BLaER1 treated with 17β-estradiol and CSF1 and Interleukin-3, amounts not matched to agents 10 nM and 100 nM (cell line): ENCODE data around the gene AKAP12.
A peak's percentile ranks its signal among the peaks of the same experiment; 100 is the strongest.

ENCODE experiments used
- H3K27ac ChIP-seq, 11 experiments: shearing (Covaris generic); formaldehyde crosslinking; 2 replicates each; pipeline ENCODE4 v1.8.1; 2022
- H3K27me3 ChIP-seq, 11 experiments: shearing (Covaris generic); formaldehyde crosslinking; 2 replicates each; pipeline ENCODE4 v1.8.1; 2022
- H3K36me3 ChIP-seq, 11 experiments: shearing (Covaris generic); formaldehyde crosslinking; 2 replicates each; pipeline ENCODE4 v1.8.1; 2022
- H3K4me1 ChIP-seq, 10 experiments: shearing (Covaris generic); formaldehyde crosslinking; 2 replicates each; pipeline ENCODE4 v1.8.1; 2022
- H3K4me2 ChIP-seq, 11 experiments: shearing (Covaris generic); formaldehyde crosslinking; 2 replicates each; pipeline ENCODE4 v1.8.1; 2022
- H3K4me3 ChIP-seq, 10 experiments: shearing (Covaris generic); formaldehyde crosslinking; 2 replicates each; pipeline ENCODE4 v1.8.1; 2022
- H3K9ac ChIP-seq, 11 experiments: shearing (Covaris generic); formaldehyde crosslinking; 2 replicates each; pipeline ENCODE4 v1.8.1; 2022
- H3K9me3 ChIP-seq, 11 experiments: shearing (Covaris generic); formaldehyde crosslinking; replicated peaks in 1 of 11; 2 replicates each; pipeline ENCODE4 v1.8.1; 2022
- H4K20me1 ChIP-seq, 11 experiments: shearing (Covaris generic); formaldehyde crosslinking; 2 replicates each; pipeline ENCODE4 v1.8.1; 2022
- Cebpa-rat ChIP-seq, 11 experiments: shearing (Covaris generic); IDR thresholded peaks; 2 replicates each; pipeline ENCODE4 v1.8.1; 2022

AKAP12 gene

DNA sequence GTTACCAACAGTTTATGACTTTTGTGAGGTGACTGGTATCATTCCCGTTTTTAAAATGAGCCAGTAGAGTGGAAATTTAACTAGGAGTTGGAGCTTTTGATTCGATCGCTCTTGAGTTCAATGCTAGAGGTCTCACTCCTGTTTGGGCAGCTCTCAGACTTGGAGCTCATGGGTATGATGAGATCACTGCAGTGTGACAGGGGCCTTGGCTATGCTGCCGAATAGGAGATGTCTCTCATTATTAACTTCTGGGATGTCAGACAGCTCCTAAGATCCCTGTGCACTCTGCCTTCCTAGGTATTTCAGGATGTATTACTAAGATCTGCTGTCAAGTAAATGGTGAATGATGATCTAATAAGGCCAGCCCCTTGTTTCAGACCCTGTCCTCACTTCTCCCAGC lies 20.4 kb downstream of the AKAP12 start:
- H3K4me2 ChIP-seq = no peak overlapping the region
- H3K9ac ChIP-seq = no peak overlapping the region
- H3K9me3 ChIP-seq = no peaks in the 10 kb centered on the region
- H4K20me1 ChIP-seq = peaks cover 0 to 97% (median 6%) of the 10 kb centered on the region in 11 experiments; a peak in 8 of 22 replicates
- no peak overlapping the region for H3K4me3 ChIP-seq
- H3K4me1 ChIP-seq = peaks cover 0 to 11% (median 6%) of the 10 kb centered on the region in 10 experiments; a peak in 5 of 20 replicates
- H3K36me3 ChIP-seq = peaks cover 0 to 93% (median 39%) of the 10 kb centered on the region in 11 experiments; a peak in 15 of 22 replicates
- H3K27me3 ChIP-seq = no peaks in the 10 kb centered on the region
- H3K27ac ChIP-seq = no peak overlapping the region
- no peak for TF ChIP-seq Cebpa-rat (IDR thresholded peaks at IDR 0.05)

DNA sequence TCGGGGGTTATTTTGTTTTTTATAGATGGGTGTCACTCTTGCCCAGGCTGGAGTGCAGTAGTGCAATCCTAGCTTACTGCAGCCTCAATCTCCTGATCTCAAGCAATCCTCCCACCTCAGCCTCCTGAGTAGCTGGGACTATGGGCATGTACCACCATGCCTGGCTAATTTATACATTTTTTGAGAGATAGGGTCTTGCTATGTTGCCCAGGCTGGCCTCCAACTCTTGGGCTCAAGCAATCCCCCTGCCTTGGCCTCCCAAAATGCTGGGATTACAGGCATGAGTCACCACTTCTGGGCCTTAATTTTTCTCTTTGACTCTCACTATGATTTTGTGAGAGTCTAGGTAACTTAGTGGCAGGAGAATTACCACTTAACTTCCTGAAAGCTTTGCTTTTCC lies 23.3 kb downstream of the AKAP12 start:
- peaks cover 0 to 6% (median 0%) of the 10 kb centered on the region in 10 experiments; a peak in 4 of 20 replicates for H3K4me1 ChIP-seq
- H4K20me1 ChIP-seq = peaks cover 0 to 97% (median 6%) of the 10 kb centered on the region in 11 experiments; a peak in 7 of 22 replicates
- no peak overlapping the region for H3K27ac ChIP-seq
- H3K9ac ChIP-seq = no peak overlapping the region
- no peak overlapping the region for H3K4me2 ChIP-seq
- no peak overlapping the region for H3K4me3 ChIP-seq
- no peak for TF ChIP-seq Cebpa-rat (IDR thresholded peaks at IDR 0.05)
- peaks cover 0 to 93% (median 29%) of the 10 kb centered on the region in 11 experiments; a peak in 15 of 22 replicates for H3K36me3 ChIP-seq
- no peaks in the 10 kb centered on the region for H3K9me3 ChIP-seq
- no peaks in the 10 kb centered on the region for H3K27me3 ChIP-seq

DNA sequence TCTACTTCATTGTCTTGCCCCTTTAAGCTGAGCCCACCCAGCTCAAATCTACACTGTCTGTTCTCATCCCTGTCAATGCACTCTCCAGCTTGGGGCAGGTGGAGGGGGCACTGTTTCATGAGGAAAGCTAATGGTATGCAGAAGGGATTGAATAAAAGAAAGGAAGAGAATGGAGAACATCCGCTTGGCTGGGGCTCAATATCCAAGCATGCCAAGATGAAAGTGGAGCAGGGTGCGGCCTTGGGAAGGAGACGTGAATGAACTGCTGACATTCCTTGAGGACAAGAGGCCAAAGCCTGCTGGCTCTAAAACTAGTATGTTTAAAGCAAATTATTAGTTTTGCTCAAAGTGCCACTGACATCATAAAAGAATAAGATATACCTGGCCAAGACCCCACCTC lies 24.2 kb downstream of the AKAP12 start:
- Histone ChIP-seq H3K27me3 (no peaks in the 10 kb centered on the region), H4K20me1 (peaks cover 0 to 97% (median 6%) of the 10 kb centered on the region in 11 experiments; a peak in 7 of 22 replicates), H3K4me3 (no peak overlapping the region), H3K9me3 (no peaks in the 10 kb centered on the region), H3K4me2 (no peak overlapping the region), H3K27ac (no peak overlapping the region), H3K36me3 (peaks cover 0 to 93% (median 33%) of the 10 kb centered on the region in 11 experiments; a peak in 15 of 22 replicates), H3K4me1 (peaks cover 0 to 11% (median under 1%) of the 10 kb centered on the region in 10 experiments; a peak in 4 of 20 replicates), H3K9ac (no peak overlapping the region)
- TF ChIP-seq Cebpa-rat (IDR thresholded peaks at IDR 0.05) = no peak

DNA sequence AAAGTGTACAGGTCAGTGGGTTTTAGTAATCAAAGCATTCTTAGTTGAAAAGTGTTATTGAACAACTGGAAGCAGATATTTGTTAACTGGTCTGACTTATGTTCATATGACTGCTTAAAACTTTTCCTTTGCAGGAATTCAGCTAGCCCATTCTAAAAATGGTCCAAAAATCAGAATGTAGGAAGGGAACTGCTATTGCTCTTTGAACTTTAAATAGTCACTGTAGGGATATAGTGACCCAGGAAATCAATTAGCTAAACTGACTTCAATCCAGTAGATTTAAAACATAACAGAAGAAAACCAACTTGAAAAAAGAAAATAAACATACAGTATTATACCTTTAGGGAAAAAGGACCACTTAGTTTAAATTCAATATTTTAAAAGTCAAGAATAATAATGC lies 25.5 kb downstream of the AKAP12 start:
- Histone ChIP-seq H3K36me3 (peaks cover 0 to 94% (median 25%) of the 10 kb centered on the region in 11 experiments; a peak in 15 of 22 replicates), H3K9me3 (no peaks in the 10 kb centered on the region)

DNA sequence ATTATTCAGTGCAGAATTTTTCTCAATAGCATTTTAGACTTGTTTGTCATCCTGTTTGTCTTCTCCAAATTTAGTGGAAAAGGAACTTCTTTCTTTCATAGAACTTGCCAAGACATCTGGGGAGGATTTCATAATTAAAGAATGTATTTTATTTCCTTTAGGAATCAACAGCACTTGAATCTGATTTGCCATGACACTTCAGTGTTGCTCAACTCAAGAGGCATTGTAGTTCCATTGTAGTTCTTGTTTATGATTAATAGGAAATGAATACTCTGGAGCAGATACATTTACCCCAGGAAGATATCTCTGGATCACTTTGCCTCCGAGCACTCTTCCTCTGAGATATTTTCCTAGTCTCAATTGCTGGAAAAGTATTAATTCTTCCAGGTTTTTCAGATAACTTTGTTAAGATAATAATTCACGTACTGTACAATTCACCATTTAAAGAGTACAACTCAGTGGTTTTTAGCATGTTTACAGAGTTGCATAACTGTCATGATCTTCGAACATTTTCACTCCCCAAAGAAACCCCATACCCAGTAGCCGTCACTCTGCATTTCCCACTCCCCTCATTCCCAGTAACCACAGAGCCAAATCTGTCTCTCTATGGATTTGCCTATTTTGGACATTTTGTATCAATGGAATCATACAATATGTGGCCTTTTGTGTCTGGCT lies 29.7 kb downstream of the AKAP12 start:
- peak overlapping the region in 3 of 11 experiments; percentile 3 to 34 (median 19); a peak in 1 of 22 replicates for H3K4me2 ChIP-seq
- peaks cover 0 to 75% (median 9%) of the 10 kb centered on the region in 11 experiments; a peak in 12 of 22 replicates for H3K36me3 ChIP-seq
- H3K27me3 ChIP-seq = no peaks in the 10 kb centered on the region
- no peaks in the 10 kb centered on the region for H3K9me3 ChIP-seq
- no peak overlapping the region for H3K4me3 ChIP-seq
- H4K20me1 ChIP-seq = peaks cover 0 to 100% (median 0%) of the 10 kb centered on the region in 11 experiments; a peak in 7 of 22 replicates
- peaks cover 0 to 22% (median 7%) of the 10 kb centered on the region in 10 experiments; a peak in 9 of 20 replicates for H3K4me1 ChIP-seq
- 0 out of 22 replicates have a peak overlapping the region, but pooled peaks of 2 of the 11 experiments have one; percentile 9 to 23 for H3K27ac ChIP-seq
- no peak for TF ChIP-seq Cebpa-rat (IDR thresholded peaks at IDR 0.05)
- H3K9ac ChIP-seq = no peak overlapping the region

More for the DNA sequence above, 25.5 kb downstream of the AKAP12 start:
- Histone ChIP-seq H3K4me2 (no peak overlapping the region), H3K4me1 (peaks cover 0 to 22% (median 6%) of the 10 kb centered on the region in 10 experiments; a peak in 7 of 20 replicates), H3K27ac (no peak overlapping the region), H3K4me3 (no peak overlapping the region), H3K9ac (no peak overlapping the region), H4K20me1 (peaks cover 0 to 100% (median 6%) of the 10 kb centered on the region in 11 experiments; a peak in 7 of 22 replicates), H3K27me3 (no peaks in the 10 kb centered on the region)
- no peak for TF ChIP-seq Cebpa-rat (IDR thresholded peaks at IDR 0.05)

DNA sequence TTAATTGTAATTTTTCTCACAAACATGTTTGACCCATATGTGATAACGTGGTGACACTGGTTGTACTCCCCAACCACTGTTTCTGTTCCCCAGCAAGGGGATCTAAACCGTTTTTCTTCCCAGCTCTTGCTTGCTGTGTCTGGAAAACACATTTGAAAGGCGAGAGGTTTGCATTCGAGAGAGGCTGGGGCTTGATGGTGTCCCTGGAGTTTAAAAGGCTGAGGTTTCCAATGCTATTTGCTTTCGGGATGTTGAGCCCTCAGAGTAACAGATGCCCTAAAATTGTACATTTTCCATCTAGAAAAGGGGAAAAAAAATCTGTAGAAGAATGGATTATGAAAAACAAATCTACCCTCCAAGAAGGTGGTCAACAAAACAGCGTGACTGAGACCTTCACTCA lies 35.4 kb downstream of the AKAP12 start:
- Histone ChIP-seq H3K27ac (no peak overlapping the region), H4K20me1 (peaks cover 0 to 100% (median 5%) of the 10 kb centered on the region in 11 experiments; a peak in 9 of 22 replicates), H3K9me3 (no peaks in the 10 kb centered on the region), H3K36me3 (peaks cover 0 to 42% (median 6%) of the 10 kb centered on the region in 11 experiments; a peak in 11 of 22 replicates), H3K4me2 (no peak overlapping the region), H3K27me3 (no peaks in the 10 kb centered on the region), H3K4me3 (no peak overlapping the region), H3K9ac (no peak overlapping the region), H3K4me1 (peaks cover 0 to 28% (median 14%) of the 10 kb centered on the region in 10 experiments; a peak in 16 of 20 replicates)
- TF ChIP-seq Cebpa-rat (IDR thresholded peaks at IDR 0.05) = no peak

DNA sequence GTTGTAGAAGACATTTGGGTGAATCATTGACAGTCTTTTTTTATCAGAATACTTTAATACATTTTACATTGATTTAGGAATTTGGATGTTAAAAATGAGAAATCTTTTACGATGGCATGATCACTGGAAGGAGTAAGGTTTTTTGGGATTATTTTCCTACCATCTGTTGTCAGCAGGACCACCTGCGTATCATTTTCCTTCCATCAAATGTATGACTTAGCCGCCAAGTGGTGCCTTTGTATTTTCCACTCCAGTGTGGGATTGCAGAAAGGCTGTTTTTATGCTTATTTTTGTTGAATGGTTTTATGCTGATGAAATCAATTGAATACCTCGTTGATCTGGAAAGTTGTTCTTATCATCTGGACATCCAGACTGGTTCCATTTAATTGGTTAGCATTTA lies 35.8 kb downstream of the AKAP12 start:
- no peak overlapping the region for H3K27ac ChIP-seq
- no peak for TF ChIP-seq Cebpa-rat (IDR thresholded peaks at IDR 0.05)
- peaks cover 4 to 32% (median 18%) of the 10 kb centered on the region in 10 experiments; a peak in 19 of 20 replicates for H3K4me1 ChIP-seq
- no peak overlapping the region for H3K9ac ChIP-seq
- H3K27me3 ChIP-seq = no peaks in the 10 kb centered on the region
- H3K4me2 ChIP-seq = no peak overlapping the region; a peak in 1 of 22 replicates
- H3K36me3 ChIP-seq = peaks cover 0 to 38% (median 6%) of the 10 kb centered on the region in 11 experiments; a peak in 11 of 22 replicates
- H3K4me3 ChIP-seq = no peak overlapping the region
- H4K20me1 ChIP-seq = peaks cover 0 to 100% (median 5%) of the 10 kb centered on the region in 11 experiments; a peak in 9 of 22 replicates
- no peaks in the 10 kb centered on the region for H3K9me3 ChIP-seq

DNA sequence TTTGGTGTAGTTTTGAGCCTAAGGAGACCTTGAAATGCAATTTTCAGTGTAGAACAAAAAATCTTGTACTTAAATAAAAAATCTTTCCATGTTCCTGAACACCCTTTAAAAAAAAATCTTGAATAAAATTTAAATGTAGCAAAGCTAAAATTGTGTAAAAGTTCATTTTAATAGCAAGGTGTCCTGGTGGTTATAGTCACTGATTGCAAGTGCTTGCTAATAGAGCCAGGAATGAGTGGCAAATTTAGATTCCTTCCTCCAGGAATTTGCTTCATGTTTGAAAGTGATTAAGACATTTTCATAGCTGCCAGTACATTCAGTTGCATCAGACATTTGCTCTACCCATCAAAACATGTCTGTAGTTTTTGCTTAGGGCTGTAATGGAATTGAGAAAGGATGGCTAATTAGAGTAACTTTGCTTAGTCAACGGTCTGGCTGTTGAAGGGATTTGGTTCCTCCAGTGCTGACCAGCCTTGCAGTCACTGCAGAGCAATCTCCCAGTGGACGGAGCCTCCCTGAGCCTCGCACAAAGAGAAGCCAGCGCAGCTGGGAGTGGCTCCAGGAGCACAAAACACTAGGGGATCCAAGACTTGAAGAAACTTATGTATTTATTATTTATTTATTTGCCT lies 36.5 kb downstream of the AKAP12 start:
- Histone ChIP-seq H3K27ac (no peak overlapping the region; a peak in 1 of 22 replicates), H3K4me3 (no peak overlapping the region), H3K4me2 (peak overlapping the region in 2 of 11 experiments; percentile 4 to 6; a peak in 2 of 22 replicates), H3K27me3 (no peaks in the 10 kb centered on the region), H3K9ac (no peak overlapping the region), H3K9me3 (no peaks in the 10 kb centered on the region), H3K4me1 (peaks cover 9 to 39% (median 25%) of the 10 kb centered on the region in 10 experiments), H3K36me3 (peaks cover 0 to 32% (median 6%) of the 10 kb centered on the region in 11 experiments; a peak in 11 of 22 replicates), H4K20me1 (peaks cover 0 to 100% (median 7%) of the 10 kb centered on the region in 11 experiments; a peak in 9 of 22 replicates)
- no peak for TF ChIP-seq Cebpa-rat (IDR thresholded peaks at IDR 0.05)
